Measurements from ENCODE around the gene TENT4B.

- TF ChIP-seq CTCF (conservative IDR thresholded peaks at IDR 0.05 in 1 of 2, IDR thresholded peaks at IDR 0.05 in 1 of 2; ENCODE audit: low read depth in 1 of 2, low read length in 2 of 2) (no peak), EZH2 (IDR thresholded peaks at IDR 0.05; ENCODE audit: low read length, missing control alignments) (no peak)
These were observed 13.7 kb downstream of the TENT4B start for GRCh38 chr16:50166511-50167500.
